ENCODE results near the gene MTRF1L. TPM values are rescaled to one million over a fixed set of nuclear protein-coding genes. Genes with fewer than 3 reads are reported as not detected.

The MTRF1L gene
- total and polyA plus RNA-seq, 2 of the 13 experiments (the other 11 are each of a cell fraction or from before 2014, with no cell fraction given), result 17.6 to 28.7 TPM

GRCh38 chr6:152981989-152982903, 20.3 kb downstream of the MTRF1L start (continued):
- TF ChIP-seq IRF1 (CRISPR knock-in tag; IDR thresholded peaks at IDR 0.05; ENCODE audit: low read depth), result no peak
- no peak for TF ChIP-seq BRD4 (CRISPR knock-in tag; IDR thresholded peaks at IDR 0.05)
- no peak for TF ChIP-seq ZSCAN12 (CRISPR knock-in tag; IDR thresholded peaks at IDR 0.05)
- TF ChIP-seq ZBTB34 (CRISPR knock-in tag; IDR thresholded peaks at IDR 0.05), result 0 out of 2 replicates have a peak, but pooled peaks have one; percentile 17
- TF ChIP-seq ZNF597 (CRISPR knock-in tag; IDR thresholded peaks at IDR 0.05), result no peak
- no peak for TF ChIP-seq ZNF670 (CRISPR knock-in tag; IDR thresholded peaks at IDR 0.05; ENCODE audit: borderline replicate concordance)
- TF ChIP-seq ZNF30 (CRISPR knock-in tag; IDR thresholded peaks at IDR 0.05), result 0 out of 2 replicates have a peak, but pooled peaks have one; percentile 28
- no peak for TF ChIP-seq ZNF263 (CRISPR knock-in tag; IDR thresholded peaks at IDR 0.05)
- no peak for TF ChIP-seq MYC (CRISPR knock-in tag; IDR thresholded peaks at IDR 0.05; ENCODE audit: borderline replicate concordance)
- no peak for TF ChIP-seq ZNF777 (CRISPR knock-in tag; IDR thresholded peaks at IDR 0.05)
- 0 out of 2 replicates have a peak, but pooled peaks have one; percentile 60 for TF ChIP-seq ZNF773 (CRISPR knock-in tag; IDR thresholded peaks at IDR 0.05; ENCODE audit: borderline replicate concordance)
- no peak for TF ChIP-seq ZNF720 (CRISPR knock-in tag; IDR thresholded peaks at IDR 0.05)
- no peak for TF ChIP-seq HNF1B (CRISPR knock-in tag; IDR thresholded peaks at IDR 0.05)
- no peak for TF ChIP-seq NCOR1 (IDR thresholded peaks at IDR 0.05; ENCODE audit: borderline replicate concordance, low read length)
- TF ChIP-seq DDIT3 (CRISPR knock-in tag; IDR thresholded peaks at IDR 0.05), result no peak
- no peak for TF ChIP-seq SALL2 (CRISPR knock-in tag; IDR thresholded peaks at IDR 0.05)
- TF ChIP-seq KLF6 (CRISPR knock-in tag; IDR thresholded peaks at IDR 0.05), result no peak
- TF ChIP-seq REL (CRISPR knock-in tag; conservative IDR thresholded peaks at IDR 0.05), result no peak; the same call in 1 of the 2 replicates
- TF ChIP-seq STAT5B (CRISPR knock-in tag; IDR thresholded peaks at IDR 0.05), result no peak
- TF ChIP-seq SP4 (CRISPR knock-in tag; IDR thresholded peaks at IDR 0.05), result no peak
- 0 out of 2 replicates have a peak, but pooled peaks have one; percentile 9 for TF ChIP-seq SRY (CRISPR knock-in tag; IDR thresholded peaks at IDR 0.05)

All from HepG2 (cell line).